ENCODE measurements around the gene PPP2R2C. TPM values are rescaled to one million over a fixed set of nuclear protein-coding genes. Genes with fewer than 3 reads are reported as not detected.

The PPP2R2C gene
- polyA plus RNA-seq, 1 donor from 2014 or later: not detected

DNA sequence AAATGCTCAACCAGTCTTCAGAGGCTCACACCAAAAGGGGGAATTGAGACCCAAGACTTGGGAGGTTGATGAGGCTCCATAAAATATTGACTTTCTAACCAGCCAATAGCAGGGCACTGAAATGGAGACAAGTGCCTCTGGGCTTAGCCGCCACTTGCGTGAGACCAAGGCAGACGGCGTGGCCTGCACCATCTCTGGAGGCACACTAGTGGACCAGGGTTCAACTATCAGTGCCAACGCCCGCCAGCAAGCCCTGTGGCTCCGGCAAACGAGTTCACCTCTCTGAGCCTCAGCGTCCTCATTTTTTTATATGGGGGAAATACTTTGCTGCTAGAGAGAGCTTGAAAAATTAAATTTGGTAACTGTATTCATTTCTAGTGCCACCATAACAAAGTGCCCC, 50.3 kb downstream of the PPP2R2C start:
- Mint-ChIP-seq H3K9me3 (peaks cover 0 to 4% (median 0%) of the 10 kb centered on the region in 3 donors), H3K27ac (no peak overlapping the region), H3K4me3 (no peak overlapping the region), H3K4me1 (peaks cover 0 to 2% (median 0%) of the 10 kb centered on the region in 3 donors), H3K36me3 (no peaks in the 10 kb centered on the region), H3K27me3 (peaks cover 6% of the 10 kb centered on the region)

DNA sequence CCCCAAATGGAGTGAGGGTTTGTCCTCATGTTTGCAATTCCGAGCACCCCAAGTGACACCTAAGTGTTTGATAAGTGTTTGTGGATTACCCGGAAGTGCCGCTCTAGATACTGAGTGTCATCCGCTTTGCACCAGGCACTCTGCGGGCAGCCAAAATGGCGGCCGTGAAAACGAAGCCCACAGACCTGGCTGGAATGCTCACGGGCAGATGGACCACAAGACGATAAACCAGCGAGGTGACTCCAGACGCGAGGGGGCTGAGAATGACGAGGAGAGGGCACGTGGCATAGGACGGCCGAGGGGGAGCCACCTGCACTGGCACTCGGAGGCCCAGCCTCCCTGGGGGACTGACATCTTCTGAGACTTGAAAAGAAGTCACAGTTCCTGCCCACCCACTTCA, 51.0 kb downstream of the PPP2R2C start:
- Mint-ChIP-seq H3K27ac (no peak overlapping the region), H3K9me3 (peaks cover 0 to 4% (median 0%) of the 10 kb centered on the region in 3 donors), H3K4me3 (no peak overlapping the region), H3K27me3 (peaks cover 6% of the 10 kb centered on the region), H3K4me1 (peaks cover 0 to 2% (median 0%) of the 10 kb centered on the region in 3 donors), H3K36me3 (no peaks in the 10 kb centered on the region)

DNA sequence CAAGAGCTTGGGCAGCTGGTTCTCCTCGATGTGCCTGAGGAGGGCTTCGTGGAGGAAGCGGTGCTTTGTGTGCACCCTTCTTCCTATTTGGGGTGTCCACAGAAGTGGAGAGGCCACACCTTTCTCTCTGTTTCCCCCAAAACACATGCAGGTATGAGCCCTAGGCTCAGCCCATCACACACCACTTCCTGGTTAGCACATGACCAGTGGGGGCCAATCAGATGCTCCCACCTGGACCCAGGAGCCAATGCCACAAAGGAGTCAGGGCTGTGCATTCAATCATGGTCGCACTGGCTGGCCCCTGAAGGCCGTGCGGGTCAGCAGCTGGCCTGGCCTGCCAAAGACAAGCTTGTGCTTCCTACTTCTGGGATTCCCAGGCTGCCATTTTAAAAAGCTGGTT, 51.4 kb downstream of the PPP2R2C start:
- Mint-ChIP-seq H3K27ac (no peak overlapping the region), H3K36me3 (no peaks in the 10 kb centered on the region), H3K27me3 (peaks cover 9% of the 10 kb centered on the region), H3K9me3 (peaks cover 0 to 4% (median 0%) of the 10 kb centered on the region in 3 donors), H3K4me3 (no peak overlapping the region), H3K4me1 (peaks cover 0 to 2% (median 0%) of the 10 kb centered on the region in 3 donors)

DNA sequence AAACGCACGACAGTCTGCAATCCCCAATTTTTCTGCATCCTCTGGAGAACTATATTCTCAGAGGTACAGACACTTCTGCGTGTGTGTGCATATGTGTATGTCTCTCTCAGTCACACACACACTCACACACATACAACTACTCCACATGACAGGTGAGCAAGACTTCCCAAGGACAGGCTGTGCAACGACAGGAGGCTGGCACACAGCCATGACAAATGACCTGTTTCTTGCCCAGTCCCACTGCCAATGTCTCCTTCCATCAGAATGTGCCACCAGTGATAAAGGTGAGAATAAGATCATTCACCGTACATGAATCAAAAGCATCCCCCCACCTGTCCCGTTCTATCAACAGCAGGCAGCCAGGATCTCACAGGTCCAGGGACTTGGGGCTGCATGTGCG, 52.4 kb downstream of the PPP2R2C start:
- Mint-ChIP-seq H3K27me3 (peaks cover 13% of the 10 kb centered on the region), H3K36me3 (no peaks in the 10 kb centered on the region), H3K9me3 (peaks cover 0 to 4% (median 0%) of the 10 kb centered on the region in 3 donors), H3K4me3 (no peak overlapping the region), H3K27ac (no peak overlapping the region), H3K4me1 (no peaks in the 10 kb centered on the region)

DNA sequence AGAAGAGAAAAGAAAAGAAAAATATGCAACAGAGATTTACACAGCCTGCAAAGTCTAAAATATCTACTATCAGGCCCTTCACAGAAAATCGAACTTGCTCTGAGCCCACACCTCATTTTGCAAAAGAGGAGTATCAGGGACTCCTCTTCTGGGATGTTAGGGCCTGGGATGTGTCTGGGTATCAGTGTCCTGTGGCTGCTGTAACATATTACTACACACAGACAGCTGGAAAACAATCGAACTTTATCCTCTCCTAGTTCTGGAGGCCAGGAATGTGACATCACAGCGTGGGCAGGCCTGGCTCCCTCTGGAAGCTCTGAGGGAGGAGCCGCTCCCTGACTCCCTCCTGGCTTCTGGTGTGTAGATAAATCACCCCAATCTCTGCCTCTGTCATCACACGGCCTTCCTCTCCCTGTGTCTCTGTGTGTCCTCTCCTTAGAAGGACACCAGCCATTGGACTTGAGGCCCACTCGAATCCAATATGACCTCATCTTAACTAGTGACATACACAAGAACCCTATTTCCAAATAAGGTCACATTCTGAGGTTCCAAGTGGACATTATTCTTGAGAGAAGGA, 52.9 kb downstream of the PPP2R2C start:
- Mint-ChIP-seq H3K27ac (no peak overlapping the region), H3K36me3 (no peaks in the 10 kb centered on the region), H3K4me1 (no peaks in the 10 kb centered on the region), H3K27me3 (peaks cover 13% of the 10 kb centered on the region), H3K9me3 (peaks cover 0 to 4% (median 0%) of the 10 kb centered on the region in 3 donors), H3K4me3 (no peak overlapping the region)

DNA sequence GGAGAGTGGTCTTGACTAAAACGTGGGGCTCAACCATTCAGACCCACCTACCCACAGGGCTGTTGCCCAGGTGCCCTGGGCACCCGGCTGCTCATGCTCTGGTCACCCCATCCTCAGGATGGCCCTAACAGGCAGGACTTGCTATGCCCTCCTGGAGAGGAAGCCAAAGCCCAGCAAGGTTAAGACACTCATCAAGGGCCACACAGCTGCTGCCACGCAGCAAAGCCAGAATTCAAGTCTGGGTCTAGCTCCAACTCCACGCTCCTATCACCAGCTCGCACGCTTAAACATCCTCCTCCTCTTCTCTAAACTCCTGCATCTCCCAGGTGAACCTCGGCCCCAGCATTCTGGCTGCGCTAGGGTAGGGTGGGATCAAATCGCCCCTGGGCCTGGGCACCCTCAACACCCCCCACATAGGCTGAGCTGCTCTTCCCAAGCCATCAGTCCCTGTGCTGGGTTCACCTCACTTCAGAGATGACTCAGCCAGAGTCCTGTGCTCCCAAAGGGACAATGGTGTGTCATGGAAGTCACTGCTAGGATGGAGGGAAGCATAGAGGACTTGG, 54.1 kb downstream of the PPP2R2C start:
- H3K4me1 Mint-ChIP-seq: no peaks in the 10 kb centered on the region
- H3K27me3 Mint-ChIP-seq: peaks cover 10% of the 10 kb centered on the region
- no peak overlapping the region for H3K4me3 Mint-ChIP-seq
- no peaks in the 10 kb centered on the region for H3K36me3 Mint-ChIP-seq
- H3K27ac Mint-ChIP-seq: peak overlapping the region in 1 of 3 donors; percentile 85
- H3K9me3 Mint-ChIP-seq: peaks cover 0 to 4% (median 0%) of the 10 kb centered on the region in 3 donors

DNA sequence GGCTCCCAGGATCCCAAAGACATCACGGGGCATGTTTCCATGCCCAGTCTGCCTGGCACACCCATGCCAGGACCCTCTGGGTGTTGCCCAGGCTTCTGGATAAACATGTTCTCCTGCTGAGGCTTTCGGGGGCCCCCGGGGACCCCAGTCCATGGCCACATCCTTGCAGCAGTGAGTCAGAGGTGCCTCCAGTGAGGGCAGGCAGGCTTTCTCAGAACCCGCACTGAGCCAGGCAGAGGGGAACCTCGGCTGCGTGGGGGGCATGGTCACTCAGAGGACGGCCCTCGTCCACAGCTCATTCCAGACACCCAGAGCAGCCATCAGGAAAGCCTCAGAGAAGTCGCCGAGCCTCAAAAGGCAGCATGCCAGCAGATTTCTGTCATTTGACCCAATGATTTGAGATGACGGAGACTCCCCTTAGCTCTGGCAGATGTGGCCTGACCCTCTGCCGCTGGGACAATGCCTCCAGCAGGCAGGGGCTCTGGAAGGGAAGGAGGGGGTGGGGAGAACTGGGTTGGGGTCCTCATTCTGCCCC, 54.8 kb downstream of the PPP2R2C start:
- no peak overlapping the region for H3K27ac Mint-ChIP-seq

DNA sequence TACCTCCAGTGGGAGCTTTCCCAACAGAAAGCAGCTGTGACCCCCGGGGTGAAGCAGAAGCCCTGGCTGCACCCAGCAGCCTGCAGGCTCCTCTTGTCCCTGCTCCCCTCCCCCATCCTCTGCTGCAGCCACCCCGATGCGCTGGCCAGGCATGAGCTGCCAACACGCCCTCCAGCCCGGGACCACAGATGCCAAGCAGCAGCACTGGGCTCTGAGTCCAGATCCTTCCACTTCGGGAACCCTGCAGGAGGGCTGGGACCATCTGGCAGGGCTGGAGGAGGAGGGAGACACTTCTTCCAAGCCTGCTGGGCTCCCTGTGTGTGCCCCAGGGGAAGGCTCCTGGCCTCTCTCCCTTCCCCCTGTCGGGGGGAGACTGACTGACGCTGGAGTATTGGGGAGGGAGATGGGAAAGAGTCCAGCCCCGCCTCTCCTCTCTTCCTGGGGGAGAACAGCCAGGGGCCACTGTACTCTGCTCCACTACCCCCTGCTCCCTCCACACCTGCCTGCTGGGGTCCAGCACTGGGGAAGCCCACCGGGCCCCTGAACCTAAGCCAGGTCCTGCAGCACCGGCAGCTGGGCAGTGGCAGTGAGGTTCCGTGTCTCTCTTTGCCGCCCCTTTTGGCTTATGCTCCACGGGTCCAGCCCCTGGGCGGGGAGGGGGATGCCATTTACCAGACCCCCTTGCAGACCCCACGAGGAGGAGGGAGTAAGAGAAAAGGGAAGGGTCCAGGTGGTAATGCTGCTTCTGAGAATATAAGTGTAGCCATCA, 55.7 kb downstream of the PPP2R2C start:
- peaks cover 4 to 7% (median 5%) of the 10 kb centered on the region in 3 donors for H3K9me3 Mint-ChIP-seq
- no peak overlapping the region for H3K4me3 Mint-ChIP-seq
- no peaks in the 10 kb centered on the region for H3K4me1 Mint-ChIP-seq
- H3K27ac Mint-ChIP-seq: no peak overlapping the region
- H3K27me3 Mint-ChIP-seq: peaks cover 14% of the 10 kb centered on the region
- no peaks in the 10 kb centered on the region for H3K36me3 Mint-ChIP-seq

More for the DNA sequence above, 54.8 kb downstream of the PPP2R2C start:
- H3K4me1 Mint-ChIP-seq: no peaks in the 10 kb centered on the region
- H3K9me3 Mint-ChIP-seq: peaks cover 4 to 7% (median 5%) of the 10 kb centered on the region in 3 donors
- H3K36me3 Mint-ChIP-seq: no peaks in the 10 kb centered on the region
- H3K27me3 Mint-ChIP-seq: peaks cover 14% of the 10 kb centered on the region
- H3K4me3 Mint-ChIP-seq: no peak overlapping the region

DNA sequence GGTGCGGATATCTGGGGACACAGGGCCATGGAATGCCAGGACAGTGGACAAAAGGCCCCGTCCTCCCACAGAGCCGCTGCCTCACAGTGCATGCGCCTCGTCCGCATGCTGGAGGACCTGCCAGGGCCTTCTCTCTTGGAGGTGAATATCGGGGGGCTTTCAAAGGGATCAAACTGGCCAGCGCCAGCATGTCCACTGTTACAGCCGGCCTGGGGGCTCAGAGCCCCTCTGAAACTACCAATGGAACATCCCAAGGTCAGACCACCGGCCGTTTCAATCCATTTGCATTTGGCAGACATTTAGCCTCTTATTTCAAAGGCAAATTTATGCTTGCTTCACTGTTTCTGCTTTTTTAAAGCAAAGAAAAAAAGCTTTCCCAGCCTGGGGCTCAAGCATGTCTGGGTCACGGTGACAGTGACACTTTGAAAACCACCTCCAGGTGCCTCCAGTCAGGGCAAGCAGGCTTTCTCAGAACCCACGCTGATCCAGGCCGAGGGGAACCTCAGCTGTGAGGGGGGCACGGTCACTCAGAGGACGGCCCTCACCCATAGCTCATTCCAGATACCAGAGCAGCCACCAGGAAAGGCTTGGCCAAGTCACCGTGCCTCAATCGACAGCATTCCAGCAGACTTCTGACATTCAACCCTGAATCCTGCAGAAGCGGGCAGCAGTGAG, 57.2 kb downstream of the PPP2R2C start:
- Mint-ChIP-seq H3K36me3 (no peaks in the 10 kb centered on the region), H3K27me3 (peaks cover 14% of the 10 kb centered on the region), H3K9me3 (peaks cover 4 to 5% (median 5%) of the 10 kb centered on the region in 3 donors), H3K4me3 (no peak overlapping the region), H3K4me1 (no peaks in the 10 kb centered on the region), H3K27ac (no peak overlapping the region)

DNA sequence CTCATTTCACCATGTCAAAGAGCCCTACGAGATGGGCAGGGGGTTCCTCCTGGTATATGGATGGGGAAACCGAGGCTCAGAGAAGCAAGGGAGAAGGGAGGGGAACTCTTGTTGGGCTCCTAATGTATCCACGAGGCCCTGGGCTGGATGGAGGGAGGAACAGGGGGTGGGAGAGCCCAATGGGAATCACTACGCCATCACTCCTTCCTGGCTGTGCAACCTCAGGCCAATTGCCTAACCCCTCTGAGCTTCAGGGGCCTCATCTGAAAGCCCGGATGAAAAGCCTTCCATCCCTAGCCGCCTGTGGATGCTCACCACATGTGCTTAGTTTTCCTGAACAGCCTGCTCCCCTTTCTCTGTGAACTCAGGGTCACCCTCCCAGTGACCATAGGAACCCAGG, 57.8 kb downstream of the PPP2R2C start:
- Mint-ChIP-seq H3K9me3 (peaks cover 3 to 5% (median 4%) of the 10 kb centered on the region in 3 donors), H3K4me1 (no peaks in the 10 kb centered on the region), H3K27me3 (peaks cover 14% of the 10 kb centered on the region), H3K4me3 (no peak overlapping the region), H3K27ac (no peak overlapping the region), H3K36me3 (no peaks in the 10 kb centered on the region)

DNA sequence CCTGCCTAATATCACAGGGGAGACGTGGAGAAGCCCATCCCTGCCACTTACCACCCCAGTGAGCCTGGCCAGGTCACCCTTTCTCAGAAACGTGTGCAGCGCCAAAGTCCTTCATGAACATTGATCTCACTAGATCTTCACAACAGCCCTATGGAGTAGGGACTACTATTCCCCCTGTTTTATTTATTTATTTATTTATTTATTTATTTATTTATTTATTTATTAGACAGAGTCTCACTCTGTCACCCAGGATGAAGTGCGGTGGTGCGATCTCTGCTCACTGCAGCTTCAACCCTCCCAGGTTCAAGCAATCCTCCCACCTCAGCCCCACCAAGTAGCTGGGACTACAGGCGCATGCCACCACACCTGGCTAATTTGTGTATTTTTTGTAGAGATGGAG, 61.8 kb downstream of the PPP2R2C start:
- Mint-ChIP-seq H3K27me3 (peaks cover 11% of the 10 kb centered on the region), H3K9me3 (peaks cover 3 to 5% (median 5%) of the 10 kb centered on the region in 3 donors), H3K4me1 (peaks cover 0 to 3% (median 0%) of the 10 kb centered on the region in 3 donors), H3K4me3 (no peak overlapping the region), H3K36me3 (no peaks in the 10 kb centered on the region), H3K27ac (no peak overlapping the region)

DNA sequence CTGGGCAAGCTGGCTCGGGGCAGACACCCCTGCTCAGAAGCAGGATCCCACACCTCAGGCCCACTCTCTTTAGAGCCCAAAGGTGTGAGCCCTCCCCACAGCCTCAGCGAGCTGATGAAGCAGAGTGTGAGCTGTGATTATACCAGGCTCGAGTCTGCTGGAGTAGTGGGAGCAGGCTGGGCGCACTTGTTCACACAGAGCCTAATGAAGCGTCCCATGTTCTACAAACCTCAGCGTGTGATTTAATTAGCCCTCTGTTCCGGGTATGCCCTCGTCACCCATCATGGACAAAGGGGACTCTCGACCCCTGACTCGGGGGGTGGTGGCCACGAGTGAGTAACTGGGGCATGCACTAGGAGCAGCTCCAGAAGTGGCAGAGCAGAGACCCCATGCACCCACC, 62.3 kb downstream of the PPP2R2C start:
- H3K27ac Mint-ChIP-seq: no peak overlapping the region
- peaks cover 12% of the 10 kb centered on the region for H3K27me3 Mint-ChIP-seq
- peaks cover 0 to 3% (median 0%) of the 10 kb centered on the region in 3 donors for H3K4me1 Mint-ChIP-seq
- peak overlapping the region in 1 of 4 donors; percentile 12 for H3K4me3 Mint-ChIP-seq
- peaks cover 3 to 5% (median 5%) of the 10 kb centered on the region in 3 donors for H3K9me3 Mint-ChIP-seq
- H3K36me3 Mint-ChIP-seq: no peaks in the 10 kb centered on the region

DNA sequence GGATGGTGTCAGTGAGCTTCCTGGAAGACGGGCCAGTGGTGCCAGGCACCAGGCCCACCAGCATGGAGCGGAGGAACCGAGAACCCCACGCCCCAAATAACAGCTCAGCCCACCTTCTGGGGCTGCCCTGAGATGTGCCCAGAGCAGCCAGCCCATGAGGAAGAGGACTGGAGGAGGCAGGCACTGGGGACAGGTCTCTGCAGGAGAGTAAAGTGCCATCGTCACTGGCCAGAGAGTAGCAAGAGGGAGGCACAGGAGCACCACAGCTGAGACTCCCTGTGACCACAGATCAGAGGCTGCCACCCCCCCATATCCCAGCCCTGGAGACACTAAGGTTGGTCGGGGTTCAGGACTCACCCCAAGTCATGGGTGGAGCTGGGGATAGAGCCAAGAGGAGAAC, 63.0 kb downstream of the PPP2R2C start:
- H3K36me3 Mint-ChIP-seq: no peaks in the 10 kb centered on the region

DNA sequence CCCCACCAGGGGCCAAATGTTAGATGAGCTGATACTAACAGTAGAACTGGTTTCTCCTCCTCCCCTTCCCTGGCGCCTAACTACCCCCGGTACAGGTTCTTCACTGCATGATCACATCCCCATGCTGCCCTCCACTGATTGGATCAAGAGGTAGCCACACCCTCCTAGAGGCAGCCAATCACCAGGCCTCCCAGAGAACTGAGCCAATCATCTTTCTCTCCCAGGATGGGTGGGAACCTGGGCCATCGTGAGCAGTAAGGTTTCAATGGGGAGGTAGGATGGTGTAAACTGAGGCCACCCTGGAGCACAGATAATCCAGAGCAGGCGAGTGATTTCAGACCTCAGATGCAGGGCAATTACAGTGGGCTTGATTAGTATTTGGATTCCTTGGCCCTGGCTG, 64.2 kb downstream of the PPP2R2C start:
- Mint-ChIP-seq H3K4me1 (peaks cover 0 to 3% (median 0%) of the 10 kb centered on the region in 3 donors), H3K27ac (no peak overlapping the region), H3K4me3 (no peak overlapping the region), H3K9me3 (peaks cover 3 to 5% (median 5%) of the 10 kb centered on the region in 3 donors), H3K27me3 (peaks cover 20% of the 10 kb centered on the region), H3K36me3 (no peaks in the 10 kb centered on the region)

More for the DNA sequence above, 63.0 kb downstream of the PPP2R2C start:
- Mint-ChIP-seq H3K9me3 (peaks cover 3 to 5% (median 5%) of the 10 kb centered on the region in 3 donors), H3K27me3 (peaks cover 16% of the 10 kb centered on the region), H3K4me3 (no peak overlapping the region), H3K27ac (no peak overlapping the region), H3K4me1 (peaks cover 0 to 3% (median 0%) of the 10 kb centered on the region in 3 donors)

DNA sequence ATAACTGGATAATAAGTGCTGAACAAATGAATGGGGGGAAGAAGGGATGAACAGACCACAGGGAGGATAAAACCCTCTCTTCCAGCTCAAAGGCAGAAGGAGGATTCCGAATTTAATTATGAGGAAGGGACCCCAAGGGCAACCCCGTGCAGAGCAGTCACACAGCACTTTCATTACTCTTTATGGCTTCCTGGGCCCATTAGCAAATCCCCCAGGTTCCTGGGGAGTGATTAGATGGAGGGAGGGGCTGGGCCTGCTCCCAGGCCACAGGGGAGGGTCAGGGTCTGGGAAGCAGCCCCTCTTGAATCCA, 67.1 kb downstream of the PPP2R2C start:
- Mint-ChIP-seq H3K27me3 (peaks cover 30% of the 10 kb centered on the region), H3K4me1 (peaks cover 0 to 4% (median 0%) of the 10 kb centered on the region in 3 donors), H3K27ac (no peak overlapping the region), H3K9me3 (peaks cover 0 to 2% (median 0%) of the 10 kb centered on the region in 3 donors), H3K36me3 (no peaks in the 10 kb centered on the region), H3K4me3 (no peak overlapping the region)

Measured in IgD-negative memory B cell (primary cell).